ENCODE measurements around the gene PIAS1.

DNA sequence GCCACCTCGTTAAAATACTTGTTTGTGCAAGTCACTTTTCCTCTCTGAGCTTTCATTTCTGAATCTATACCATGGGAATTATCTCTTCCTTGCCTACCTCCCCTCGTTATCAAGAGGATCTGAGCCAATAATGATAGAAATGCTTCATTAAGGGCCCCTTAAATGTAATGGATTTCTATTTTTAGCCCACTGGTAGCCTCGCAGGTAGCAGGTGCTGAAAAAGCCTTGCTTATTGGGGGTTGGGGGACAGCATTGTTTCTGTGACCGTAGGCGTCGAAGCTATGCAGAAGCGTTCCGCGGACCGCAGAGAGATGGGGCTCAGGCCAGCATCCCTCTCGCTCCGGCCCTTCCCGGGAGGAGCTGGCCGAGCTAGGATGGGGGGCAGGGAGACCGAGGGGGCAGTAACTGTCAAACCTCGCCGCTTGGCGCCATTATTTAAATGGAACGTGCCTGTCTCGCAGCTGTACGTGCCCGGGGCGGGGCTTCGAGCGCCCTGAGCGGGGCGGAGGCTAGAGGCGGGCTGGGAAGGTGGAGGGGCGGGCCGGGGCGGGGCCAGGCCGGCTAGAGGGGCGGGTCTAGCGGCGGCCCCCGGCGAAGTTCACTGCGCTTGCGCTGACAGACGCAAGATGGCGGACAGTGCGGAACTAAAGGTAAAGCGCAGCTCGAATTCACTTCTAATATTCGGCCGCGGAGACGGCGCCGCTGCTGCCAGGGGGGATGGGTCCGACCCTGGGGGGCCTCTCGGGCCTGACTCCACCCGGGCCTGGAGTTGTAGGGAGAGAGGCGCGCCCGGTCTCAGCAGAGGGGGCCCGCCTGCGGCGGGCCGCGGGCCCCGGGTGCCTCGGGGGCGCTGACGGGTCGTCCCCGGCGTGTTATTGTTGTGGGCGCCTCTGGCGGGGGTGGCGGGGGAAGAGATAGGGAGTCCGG, at the start of gene PIAS1:
- TF ChIP-seq, protein P1, sequence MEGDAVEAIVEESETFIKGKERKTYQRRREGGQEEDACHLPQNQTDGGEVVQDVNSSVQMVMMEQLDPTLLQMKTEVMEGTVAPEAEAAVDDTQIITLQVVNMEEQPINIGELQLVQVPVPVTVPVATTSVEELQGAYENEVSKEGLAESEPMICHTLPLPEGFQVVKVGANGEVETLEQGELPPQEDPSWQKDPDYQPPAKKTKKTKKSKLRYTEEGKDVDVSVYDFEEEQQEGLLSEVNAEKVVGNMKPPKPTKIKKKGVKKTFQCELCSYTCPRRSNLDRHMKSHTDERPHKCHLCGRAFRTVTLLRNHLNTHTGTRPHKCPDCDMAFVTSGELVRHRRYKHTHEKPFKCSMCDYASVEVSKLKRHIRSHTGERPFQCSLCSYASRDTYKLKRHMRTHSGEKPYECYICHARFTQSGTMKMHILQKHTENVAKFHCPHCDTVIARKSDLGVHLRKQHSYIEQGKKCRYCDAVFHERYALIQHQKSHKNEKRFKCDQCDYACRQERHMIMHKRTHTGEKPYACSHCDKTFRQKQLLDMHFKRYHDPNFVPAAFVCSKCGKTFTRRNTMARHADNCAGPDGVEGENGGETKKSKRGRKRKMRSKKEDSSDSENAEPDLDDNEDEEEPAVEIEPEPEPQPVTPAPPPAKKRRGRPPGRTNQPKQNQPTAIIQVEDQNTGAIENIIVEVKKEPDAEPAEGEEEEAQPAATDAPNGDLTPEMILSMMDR (IDR thresholded peaks at IDR 0.05; ENCODE audit: insufficient read depth, low read length, poor library complexity, severe bottlenecking), result no peak
- TF ChIP-seq EZH2phosphoT487 (conservative IDR thresholded peaks at IDR 0.05; ENCODE audit: low read length), result no peak

All from SU-DHL-6 (cell line).